Stimulated activated CD4-positive, alpha-beta T cell treated with anti-CD3 and anti-CD28 coated beads, TNF-alpha, amount 100 ng/mL, for 24 hours (primary cell): Measurements from ENCODE around the gene MCRIP1.

Experiments
- DNase-seq, 3 experiments: peaks; one replicate each; pipeline ENCODE4 v3.0.0-alpha.2; 2020; ENCODE audit warnings: low read depth in 3 of 3

Gene MCRIP1

GRCh38 chr17:81819708-81820107 is 13.4 kb downstream of the MCRIP1 start:
- DNase-seq: no peak

- DNase-seq: no peak
These were observed 15.3 kb downstream of the MCRIP1 start for GRCh38 chr17:81817758-81818147.

- DNase-seq: no peak
These were observed 17.5 kb downstream of the MCRIP1 start for GRCh38 chr17:81815646-81815986.

- DNase-seq: no peak
These were observed 18.1 kb downstream of the MCRIP1 start for GRCh38 chr17:81814748-81815645.

GRCh38 chr17:81813861-81814683 is 19.0 kb downstream of the MCRIP1 start:
- no peak for DNase-seq

- no peak for DNase-seq
These were observed 19.8 kb downstream of the MCRIP1 start for GRCh38 chr17:81813371-81813684.

GRCh38 chr17:81812571-81813370 is 20.3 kb downstream of the MCRIP1 start:
- DNase-seq: no peak

- DNase-seq: no peak
These were observed 21.2 kb downstream of the MCRIP1 start for GRCh38 chr17:81811705-81812570.

- no peak for DNase-seq
These were observed 22.0 kb downstream of the MCRIP1 start for GRCh38 chr17:81810892-81811704.

- no peak for DNase-seq
These were observed 22.6 kb downstream of the MCRIP1 start for GRCh38 chr17:81810476-81810875.

- DNase-seq: no peak
These were observed 23.5 kb downstream of the MCRIP1 start for GRCh38 chr17:81809556-81809998.

- DNase-seq: no peak
These were observed 24.1 kb downstream of the MCRIP1 start for GRCh38 chr17:81808778-81809555.

GRCh38 chr17:81807839-81808238 is 25.3 kb downstream of the MCRIP1 start:
- no peak for DNase-seq

GRCh38 chr17:81807210-81807719 is 25.8 kb downstream of the MCRIP1 start:
- no peak for DNase-seq

GRCh38 chr17:81806461-81807209 is 26.5 kb downstream of the MCRIP1 start:
- no peak for DNase-seq

- DNase-seq: no peak
These were observed 27.2 kb downstream of the MCRIP1 start for GRCh38 chr17:81805707-81806460.

GRCh38 chr17:81804559-81805399 is 28.3 kb downstream of the MCRIP1 start:
- no peak for DNase-seq
